H1 (cell line): Measurements from ENCODE around the gene HBS1L. TPM values are rescaled to one million over a fixed set of nuclear protein-coding genes. Genes with fewer than 3 reads are reported as not detected.

Experiments used
- BRCA1 ChIP-seq: IDR thresholded peaks from 2 replicates; pipeline ENCODE4 v1.6.1; 2012; ENCODE audit warnings: low read depth, low read length, improper control_type of control experiment
- CHD1 ChIP-seq: IDR thresholded peaks from 2 replicates; pipeline ENCODE4 v1.6.1; 2012; ENCODE audit warnings: low read depth, low read length, improper control_type of control experiment
- NANOG ChIP-seq: IDR thresholded peaks from 2 replicates; pipeline ENCODE4 v1.6.1; 2011; ENCODE audit warnings: low read length, low read depth, mild to moderate bottlenecking, inconsistent platforms; ENCODE audit not compliant: insufficient read depth, poor library complexity, severe bottlenecking
- PHF8 ChIP-seq: fragments of 200-600 bp; sonication (generic); conservative IDR thresholded peaks from 2 replicates; pipeline ENCODE4 v1.7.1; 2012; ENCODE audit warnings: low read depth, mild to moderate bottlenecking, inconsistent platforms, low read length, moderate library complexity
- POU5F1 ChIP-seq: IDR thresholded peaks from 2 replicates; pipeline ENCODE4 v1.6.1; 2011; ENCODE audit warnings: low read depth, mild to moderate bottlenecking, low read length, moderate library complexity
- SIRT6 ChIP-seq: IDR thresholded peaks from one replicate; pipeline ENCODE4 v1.7.1; 2012; ENCODE audit warnings: low read length, inconsistent platforms
- TEAD4 ChIP-seq: IDR thresholded peaks from 2 replicates; pipeline ENCODE4 v1.6.1; 2012; ENCODE audit warnings: low read depth, low read length, inconsistent platforms, mixed read lengths
- YY1 ChIP-seq: IDR thresholded peaks from 2 replicates; pipeline ENCODE4 v1.6.1; 2011; ENCODE audit warnings: low read depth, mild to moderate bottlenecking, low read length
- polyA plus RNA-seq, 7 experiments: library from polyadenylated mRNA; depleted of rRNA in 3 of 7; stranded (reverse) in 5 of 7; unstranded in 2 of 7; fragments of >200 nt in 5 of 7; fragments of 200-250 nt in 2 of 7; gene quantifications; 1 replicate in 5 of 7; 2 replicates in 1 of 7; 4 replicates in 1 of 7; pipeline versions ENCODE4 v1.2.1 to v1.2.3, GENCODE V29; 2011 to 2013; ENCODE audit warnings: missing spikeins in 2 of 7, mixed read lengths in 2 of 7
- total RNA-seq: library from RNA; stranded (reverse); fragmentation: NEBNext Ultra II Directional; extraction: Animal tissue kit (Norgen Biotek cat#: 25700); gene quantifications from 2 replicates; pipeline ENCODE4 v1.2.1, GENCODE V29; 2021

HBS1L gene
- total and polyA plus RNA-seq, 2 of the 8 experiments (the other 6 are each of a cell fraction or from before 2014, with no cell fraction given), result 28.1 to 97.1 TPM

DNA sequence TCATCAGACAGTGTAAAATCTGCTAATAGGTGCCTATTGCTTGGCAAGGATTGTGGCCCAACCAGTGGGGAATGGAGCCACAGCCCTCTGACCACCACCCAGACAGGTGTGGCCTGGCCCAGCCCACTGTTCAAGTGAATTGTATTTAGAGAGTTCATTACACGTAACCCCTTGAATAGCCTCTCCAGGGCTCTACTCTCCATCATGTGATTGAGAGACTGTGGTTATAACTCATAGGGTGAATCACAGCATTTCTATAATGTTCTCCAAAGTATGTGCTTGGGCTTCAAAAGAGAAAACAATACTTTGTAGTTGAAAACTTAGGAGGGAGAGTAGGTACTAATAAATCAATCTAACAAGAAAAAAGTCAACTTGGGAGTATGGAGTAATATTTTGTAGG, 143.1 kb downstream of the HBS1L start (continued):
- TF ChIP-seq POU5F1, result no peak
- no peak for TF ChIP-seq NANOG
- no peak for TF ChIP-seq SIRT6
- TF ChIP-seq PHF8, result no peak
- TF ChIP-seq CHD1, result no peak
- TF ChIP-seq BRCA1, result no peak
- TF ChIP-seq TEAD4, result no peak
- TF ChIP-seq YY1, result no peak
- TF ChIP-seq, all 59 proteins: peak for 0
